Raji (cell line): ENCODE results near the gene BABAM2.

Source experiments
- POLR2A ChIP-seq: IDR thresholded peaks from 2 replicates; pipeline ENCODE4 v1.6.1; 2011; ENCODE audit warnings: low read depth, low read length, control low read depth; ENCODE audit not compliant: insufficient read depth

BABAM2 gene

GRCh38 chr2:28148566-28148965 lies 258.0 kb downstream of the BABAM2 start:
- no peak for TF ChIP-seq POLR2A

- TF ChIP-seq POLR2A, result no peak
These were observed 259.8 kb downstream of the BABAM2 start for GRCh38 chr2:28150236-28150915.

DNA sequence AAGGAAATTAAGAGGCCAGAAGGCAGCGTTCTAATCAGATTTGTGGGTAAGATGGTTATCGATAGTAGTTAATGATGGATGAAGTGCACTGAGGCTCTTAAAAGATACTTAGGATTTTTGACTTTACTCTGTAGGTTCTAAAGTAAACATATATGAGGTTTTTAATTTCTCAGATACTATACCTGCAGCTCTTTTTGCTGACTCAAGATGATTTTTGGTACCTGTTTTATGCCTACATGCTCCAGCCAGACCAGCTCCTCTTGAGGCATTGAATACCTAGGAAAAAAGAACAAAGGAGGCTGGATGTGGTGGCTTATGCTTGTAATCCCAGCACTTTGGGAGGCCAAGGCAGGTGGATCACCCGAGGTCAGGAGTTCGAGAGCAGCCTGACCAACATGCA lies 260.5 kb downstream of the BABAM2 start:
- TF ChIP-seq POLR2A, result no peak

- no peak for TF ChIP-seq POLR2A
These were observed 262.2 kb downstream of the BABAM2 start for GRCh38 chr2:28152585-28153280.

DNA sequence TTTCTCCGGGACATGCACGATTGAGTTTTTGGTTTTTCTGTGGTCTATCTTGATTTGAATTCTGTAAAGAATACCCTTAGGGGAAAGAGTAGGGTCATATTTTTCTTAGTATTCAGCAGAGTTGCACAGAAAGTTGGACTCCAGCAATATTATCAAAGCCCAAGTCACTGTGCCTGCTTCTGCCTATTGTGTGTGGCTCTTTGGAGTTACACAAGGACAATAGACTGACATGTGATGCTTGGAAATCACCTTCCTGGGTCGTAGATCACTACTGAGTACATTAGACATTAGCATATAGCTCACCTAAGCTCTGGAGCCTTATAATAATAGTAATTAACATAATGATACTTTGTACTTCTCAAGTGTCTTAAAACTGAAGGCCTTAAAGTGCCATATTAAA lies 263.3 kb downstream of the BABAM2 start:
- TF ChIP-seq POLR2A, result no peak

DNA sequence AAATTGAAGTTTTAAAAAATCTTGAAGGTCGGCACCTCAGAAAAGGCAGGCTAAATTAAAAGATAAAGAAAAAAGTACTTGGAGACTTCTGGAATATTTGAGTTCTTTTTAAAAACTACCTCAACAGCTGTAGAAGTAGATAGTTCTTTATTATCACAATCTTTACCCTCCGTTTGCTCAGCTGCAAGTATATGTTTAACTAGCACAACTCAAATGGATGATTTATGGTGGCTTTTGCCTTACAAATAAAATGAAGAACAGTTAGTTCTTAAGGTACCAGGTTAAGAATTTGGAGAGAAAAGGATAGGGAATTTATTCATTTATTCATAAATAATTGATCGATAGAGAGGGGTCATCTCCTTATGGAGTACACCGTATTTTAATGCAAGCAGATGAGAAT lies 264.6 kb downstream of the BABAM2 start:
- TF ChIP-seq POLR2A, result no peak

DNA sequence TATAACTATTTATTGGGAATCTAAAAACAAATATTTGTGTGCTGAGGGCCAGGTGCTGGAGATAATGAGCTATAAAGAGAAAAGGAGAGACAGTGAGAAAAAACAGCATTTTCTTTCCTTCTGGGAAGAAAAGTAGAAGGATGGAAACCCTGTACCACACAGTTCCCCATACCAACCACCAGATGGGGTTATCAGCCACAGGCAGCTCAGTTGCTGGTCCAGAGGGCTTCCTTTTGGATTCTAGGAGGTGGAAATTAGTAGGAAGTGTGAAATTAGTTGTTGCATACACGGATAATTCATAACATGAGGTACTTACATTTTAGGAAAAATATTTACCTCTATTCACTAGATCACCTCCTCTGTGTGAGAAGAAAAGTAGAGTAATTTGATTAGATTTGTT lies 265.1 kb downstream of the BABAM2 start:
- TF ChIP-seq POLR2A, result no peak

DNA sequence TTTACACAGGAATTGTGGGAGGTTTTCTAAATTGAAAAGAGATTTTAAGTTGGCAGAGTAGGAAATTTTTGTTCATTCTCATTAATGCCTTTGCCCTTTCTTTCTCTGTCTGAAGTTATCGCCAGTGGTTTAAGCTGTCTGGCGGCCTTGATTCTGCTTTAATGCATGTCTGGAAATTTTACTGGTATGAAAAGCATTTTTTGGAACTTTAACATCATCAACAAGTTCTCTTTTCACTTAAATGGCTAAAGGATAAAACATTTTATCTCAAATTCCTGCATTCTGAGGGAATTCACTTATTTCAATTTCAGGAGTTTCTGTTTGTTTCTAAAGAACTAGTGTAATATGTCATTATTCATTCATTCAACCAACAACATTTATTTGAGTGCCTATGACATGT lies 268.3 kb downstream of the BABAM2 start:
- TF ChIP-seq POLR2A, result no peak

- TF ChIP-seq POLR2A, result no peak
These were observed 270.5 kb downstream of the BABAM2 start for GRCh38 chr2:28160986-28161425.

GRCh38 chr2:28161466-28161865 lies 270.9 kb downstream of the BABAM2 start:
- TF ChIP-seq POLR2A, result no peak

DNA sequence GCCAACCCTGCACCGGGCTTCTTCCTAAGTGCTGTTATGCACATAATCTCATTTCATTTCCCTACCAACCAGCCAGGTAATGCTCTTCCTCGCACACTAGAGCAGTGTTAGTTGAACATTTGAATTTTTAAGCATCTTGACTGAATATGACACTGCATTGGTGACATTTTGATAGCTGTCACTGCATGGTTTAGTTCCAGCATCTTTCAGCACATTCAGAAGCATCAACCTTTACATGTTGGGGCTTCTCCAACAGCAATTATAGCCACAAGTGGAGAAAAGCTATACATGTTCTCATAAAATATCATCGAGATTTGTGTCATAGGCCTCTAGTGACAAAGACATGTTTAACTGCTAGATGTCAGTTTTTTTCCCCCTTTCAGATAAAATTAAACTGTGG lies 272.0 kb downstream of the BABAM2 start:
- TF ChIP-seq POLR2A, result no peak

DNA sequence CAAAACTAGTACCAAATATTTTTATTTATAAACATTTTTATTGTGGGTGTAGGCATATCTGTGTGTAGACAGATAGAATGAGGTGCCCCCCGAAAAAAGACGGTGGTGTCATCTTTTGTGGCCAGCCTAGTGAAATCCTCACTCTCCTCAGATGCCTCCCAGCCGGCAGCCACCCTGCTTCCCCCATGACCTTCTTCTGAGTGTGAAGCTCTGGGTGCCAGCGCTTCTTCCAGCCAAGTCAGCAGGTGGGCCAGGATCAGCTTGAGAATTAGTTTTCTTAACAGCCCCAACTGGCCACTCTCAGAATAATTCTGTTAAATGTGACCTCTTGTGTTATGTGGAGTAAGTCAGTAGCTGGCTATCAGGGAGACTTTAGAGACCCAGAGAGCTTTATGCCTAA lies 272.5 kb downstream of the BABAM2 start:
- TF ChIP-seq POLR2A, result no peak

GRCh38 chr2:28163627-28164279 lies 273.2 kb downstream of the BABAM2 start:
- no peak for TF ChIP-seq POLR2A

- no peak for TF ChIP-seq POLR2A
These were observed 273.8 kb downstream of the BABAM2 start for GRCh38 chr2:28164280-28164801.

GRCh38 chr2:28165087-28165635 lies 274.6 kb downstream of the BABAM2 start:
- TF ChIP-seq POLR2A, result no peak

GRCh38 chr2:28166956-28167355 lies 276.4 kb downstream of the BABAM2 start:
- TF ChIP-seq POLR2A, result no peak
